GM21528 (cell line): Measurements from ENCODE around the gene LIN7B.
"Not testable (repeated sequence)": the region's sequence is repeated elsewhere in the genome, so short reads cannot be mapped to it uniquely, and the experiment has no call there.

Experiments
- ATAC-seq: cut with Tn5 transposase; IDR thresholded peaks from one replicate; pipeline ENCODE4 v1.9.1; 2021; ENCODE audit warnings: mild to moderate bottlenecking, moderate library complexity; ENCODE audit not compliant: unreplicated experiment, low FRiP score

Gene LIN7B, protein sequence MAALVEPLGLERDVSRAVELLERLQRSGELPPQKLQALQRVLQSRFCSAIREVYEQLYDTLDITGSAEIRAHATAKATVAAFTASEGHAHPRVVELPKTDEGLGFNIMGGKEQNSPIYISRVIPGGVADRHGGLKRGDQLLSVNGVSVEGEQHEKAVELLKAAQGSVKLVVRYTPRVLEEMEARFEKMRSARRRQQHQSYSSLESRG

DNA sequence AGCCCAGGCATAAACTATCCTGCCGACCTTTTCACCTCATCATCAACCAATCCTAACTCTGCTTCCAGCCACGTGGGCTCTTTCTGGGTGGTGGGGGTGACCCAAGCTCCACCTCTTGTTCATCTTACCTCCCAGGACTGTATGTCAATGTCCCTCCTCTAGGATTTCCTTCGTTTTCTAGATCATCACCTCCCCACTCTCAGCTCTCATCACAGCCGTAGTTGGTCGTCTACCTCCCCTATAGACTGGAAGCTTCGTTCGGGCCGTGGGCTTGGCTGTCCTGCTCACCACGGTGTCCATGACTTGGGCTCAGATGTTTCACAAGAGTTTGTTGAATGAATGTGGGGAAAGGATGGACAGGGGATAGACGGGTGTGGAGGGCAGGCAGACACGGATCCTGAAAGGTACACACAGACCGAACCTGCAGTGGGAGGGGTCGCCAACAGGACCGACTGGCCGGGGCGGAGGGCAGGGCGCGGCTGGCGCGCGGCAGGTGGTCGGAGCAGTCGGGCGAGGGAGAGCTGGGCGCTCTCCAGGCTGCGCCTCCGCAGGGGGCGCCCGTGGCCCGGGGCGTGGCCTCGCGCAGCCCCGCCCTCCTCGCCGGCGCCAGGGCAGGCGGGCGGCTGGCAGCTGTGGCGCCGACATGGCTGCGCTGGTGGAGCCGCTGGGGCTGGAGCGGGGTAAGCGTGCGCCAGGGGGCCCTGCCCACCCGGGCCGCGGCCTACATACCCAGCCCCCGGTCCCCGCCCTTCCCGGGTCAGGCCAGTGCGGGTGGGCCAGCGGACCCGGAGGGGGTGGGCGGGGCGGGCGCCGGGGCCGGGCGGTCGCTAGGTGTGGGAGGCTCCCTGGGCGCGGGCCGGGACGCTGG, at the start of gene LIN7B:
TSS of gene LIN7B (plus strand) at position 609 of the 868 bp plus-strand sequence. CDS start at position 644, 35 bp downstream.
- ATAC-seq: peak; percentile 32

- ATAC-seq: no peak
These were observed 49.2 kb upstream of the LIN7B start, which contains the start of gene NTF4 for GRCh38 chr19:49064768-49065611. Gene NTF4 (minus strand): TSS chr19:49064818. CDS start chr19:49061997, 2,821 bp downstream.

DNA sequence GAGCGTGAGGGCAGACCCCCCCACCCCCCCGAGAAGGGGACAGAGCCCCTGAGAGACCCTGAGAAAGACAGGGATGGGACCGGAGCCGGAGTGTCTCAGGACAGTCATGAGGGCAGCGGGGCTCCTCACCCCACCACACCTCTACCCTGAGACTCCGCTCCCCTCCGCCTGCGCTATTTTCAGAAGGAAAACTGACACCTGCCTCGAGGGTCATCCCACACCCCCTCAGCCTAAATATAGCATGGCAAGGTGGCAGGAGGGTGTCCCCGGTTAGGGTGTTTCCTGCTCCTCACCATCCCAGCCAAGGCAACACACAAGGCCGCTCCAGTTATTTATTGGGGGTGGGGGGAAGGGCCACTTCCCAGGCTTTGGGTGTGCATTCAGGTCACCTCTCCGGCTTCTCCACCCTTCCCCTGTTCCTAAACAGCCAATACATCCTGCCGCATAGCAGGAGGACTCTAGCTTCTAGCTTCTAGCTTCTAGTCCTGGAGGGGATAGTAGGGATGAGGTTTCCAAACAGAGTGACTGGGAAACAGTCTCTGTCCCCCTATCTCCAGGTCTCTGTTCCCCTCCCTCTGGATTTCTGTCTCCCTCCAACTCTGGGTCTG, 48.2 kb upstream of the LIN7B start:
- no peak for ATAC-seq

DNA sequence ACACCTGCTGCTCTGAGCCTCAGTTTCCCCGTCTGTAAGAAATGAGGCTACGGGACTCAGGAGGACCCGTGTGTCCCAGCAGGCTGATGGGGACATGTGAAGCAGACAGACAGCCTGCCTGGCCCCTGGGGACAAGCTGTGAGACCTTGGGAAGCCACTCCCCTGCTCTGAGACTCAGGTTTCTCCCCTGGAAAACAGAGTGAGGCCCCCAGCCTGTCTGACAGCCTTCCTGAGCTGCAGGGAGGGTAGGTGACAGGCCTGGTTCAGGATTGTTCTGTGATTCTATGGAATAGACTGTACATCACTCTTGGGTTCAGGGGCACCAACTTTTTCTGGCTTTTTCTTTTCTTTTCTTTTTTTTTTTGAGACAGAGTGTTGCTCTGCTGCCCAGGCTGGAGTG, 46.6 kb upstream of the LIN7B start:
- ATAC-seq: no peak

GRCh38 chr19:49069026-49069425, 45.1 kb upstream of the LIN7B start:
- ATAC-seq: no peak

GRCh38 chr19:49070416-49070815, 43.8 kb upstream of the LIN7B start:
- no peak for ATAC-seq

GRCh38 chr19:49071860-49072547, 42.2 kb upstream of the LIN7B start:
- ATAC-seq: no peak

DNA sequence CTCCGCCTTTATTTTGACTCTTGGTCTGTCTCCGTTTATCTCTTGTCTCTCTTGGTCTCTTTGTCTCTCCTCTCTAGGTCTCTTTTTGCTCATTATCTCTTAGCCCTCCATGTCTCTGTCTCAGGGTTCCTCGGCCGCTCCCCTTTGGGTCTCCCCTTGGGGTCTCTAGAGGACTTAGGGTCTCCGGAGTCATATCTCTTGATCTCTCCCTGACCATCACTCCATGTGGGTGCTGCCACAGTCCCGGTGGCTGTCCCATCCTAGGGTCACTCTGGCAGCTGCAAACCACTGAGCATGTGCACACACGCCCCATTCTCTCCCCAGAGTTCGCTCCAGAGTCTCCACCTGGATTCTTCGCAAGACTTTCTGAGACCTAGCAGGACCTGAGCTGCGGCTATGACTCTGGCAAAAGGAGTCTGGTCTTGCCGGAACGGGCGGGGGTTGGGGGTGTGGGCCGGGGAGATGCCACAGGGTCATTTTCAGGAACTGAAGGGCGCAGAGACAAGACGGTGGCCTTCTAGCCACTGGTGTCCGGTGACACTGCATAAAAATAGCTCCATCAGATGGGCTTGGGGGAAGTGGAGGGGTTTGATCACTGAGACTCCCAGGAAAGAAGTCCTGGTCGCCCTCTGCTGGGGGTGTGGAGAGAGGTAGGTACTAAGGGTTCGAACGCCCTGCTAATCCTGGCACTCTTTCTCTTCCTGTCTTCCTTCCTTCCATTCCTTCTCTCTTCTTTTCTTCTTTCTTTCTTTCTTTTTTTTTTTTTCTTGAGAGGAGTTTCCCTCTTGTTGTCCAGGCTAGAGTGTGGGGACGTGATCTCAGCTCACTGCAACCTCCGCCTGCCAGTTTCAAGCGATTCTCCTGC, 40.4 kb upstream of the LIN7B start:
- ATAC-seq: no peak

DNA sequence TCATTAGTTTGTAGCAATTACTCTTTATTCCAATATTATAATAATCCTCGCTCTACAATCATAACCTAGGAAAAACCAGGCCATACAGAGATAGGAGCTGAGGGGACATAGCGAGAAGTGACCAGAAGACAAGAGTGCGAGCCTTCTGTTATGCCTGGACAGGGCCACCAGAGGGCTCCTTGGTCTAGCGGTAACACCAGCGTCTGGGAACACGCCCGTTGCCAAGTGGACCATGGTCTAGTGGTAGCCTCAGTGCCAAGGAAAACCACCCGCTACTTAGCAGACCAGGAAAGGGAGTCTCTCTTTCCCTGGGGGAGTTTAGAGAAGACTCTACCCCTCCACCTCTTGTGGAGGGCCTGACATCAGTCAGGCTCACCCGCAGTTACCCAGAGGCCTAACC, 39.3 kb upstream of the LIN7B start:
- ATAC-seq: not testable (repeated sequence)

DNA sequence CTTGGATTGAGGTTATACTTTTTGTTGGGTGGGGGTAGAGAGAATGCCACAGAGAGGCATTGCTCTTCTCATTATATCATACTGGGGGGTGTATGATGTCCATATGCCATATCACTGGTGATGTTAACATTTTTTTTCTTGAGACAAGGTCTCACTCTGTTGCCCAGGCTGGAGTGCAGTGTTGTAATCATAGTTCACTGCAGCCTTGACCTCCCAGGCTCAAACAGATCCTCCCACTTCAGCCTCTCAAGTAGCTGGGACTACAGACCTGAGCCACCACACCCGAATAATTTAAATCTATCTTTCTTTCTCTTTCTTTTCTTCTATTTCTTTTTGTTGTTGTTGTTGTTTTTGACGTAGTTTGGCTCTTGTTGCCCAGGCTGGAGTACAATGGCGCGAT, 33.8 kb upstream of the LIN7B start:
- no peak for ATAC-seq

GRCh38 chr19:49081273-49081672, 32.9 kb upstream of the LIN7B start:
- ATAC-seq: no peak

- no peak for ATAC-seq
These were observed 29.8 kb upstream of the LIN7B start for GRCh38 chr19:49084206-49085019.

GRCh38 chr19:49085020-49085867, 28.9 kb upstream of the LIN7B start, which contains the start of gene SNRNP70:
Gene SNRNP70 (plus strand): TSS chr19:49085451. CDS start chr19:49086415, 964 bp downstream.
- peak; percentile 82 for ATAC-seq

DNA sequence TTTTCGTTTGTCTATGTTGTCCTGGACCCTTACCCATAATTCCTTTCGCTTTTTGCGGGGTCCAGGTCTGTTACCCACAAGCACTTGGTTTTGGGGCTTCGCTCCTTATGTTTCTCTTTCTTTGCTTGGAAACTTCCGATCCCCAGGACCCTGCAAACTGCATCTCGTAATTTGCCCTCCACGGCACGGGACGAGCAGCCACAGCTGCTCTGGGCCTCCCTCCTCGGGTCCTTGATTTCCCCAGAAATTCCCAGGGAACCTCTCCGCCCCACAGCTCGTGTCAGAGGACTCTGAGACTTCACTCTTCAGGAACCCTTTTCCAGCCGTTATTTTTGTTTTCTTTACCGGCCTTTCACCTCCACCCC, 28.3 kb upstream of the LIN7B start:
- no peak for ATAC-seq

DNA sequence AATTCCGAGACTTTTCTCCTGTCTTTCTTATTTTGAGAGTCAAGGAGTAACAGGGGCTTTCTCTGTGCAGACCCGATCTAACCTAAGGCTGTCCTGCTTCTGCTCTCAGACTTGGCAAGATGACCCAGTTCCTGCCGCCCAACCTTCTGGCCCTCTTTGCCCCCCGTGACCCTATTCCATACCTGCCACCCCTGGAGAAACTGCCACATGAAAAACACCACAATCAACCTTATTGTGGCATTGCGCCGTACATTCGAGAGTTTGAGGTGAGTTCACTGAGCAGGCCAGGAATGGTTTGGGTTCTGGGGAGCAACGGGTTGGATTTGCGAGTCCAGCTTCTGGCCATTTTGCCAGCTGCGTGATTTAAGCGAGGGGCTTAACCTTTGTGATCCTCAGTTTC, 27.9 kb upstream of the LIN7B start:
- ATAC-seq: no peak

DNA sequence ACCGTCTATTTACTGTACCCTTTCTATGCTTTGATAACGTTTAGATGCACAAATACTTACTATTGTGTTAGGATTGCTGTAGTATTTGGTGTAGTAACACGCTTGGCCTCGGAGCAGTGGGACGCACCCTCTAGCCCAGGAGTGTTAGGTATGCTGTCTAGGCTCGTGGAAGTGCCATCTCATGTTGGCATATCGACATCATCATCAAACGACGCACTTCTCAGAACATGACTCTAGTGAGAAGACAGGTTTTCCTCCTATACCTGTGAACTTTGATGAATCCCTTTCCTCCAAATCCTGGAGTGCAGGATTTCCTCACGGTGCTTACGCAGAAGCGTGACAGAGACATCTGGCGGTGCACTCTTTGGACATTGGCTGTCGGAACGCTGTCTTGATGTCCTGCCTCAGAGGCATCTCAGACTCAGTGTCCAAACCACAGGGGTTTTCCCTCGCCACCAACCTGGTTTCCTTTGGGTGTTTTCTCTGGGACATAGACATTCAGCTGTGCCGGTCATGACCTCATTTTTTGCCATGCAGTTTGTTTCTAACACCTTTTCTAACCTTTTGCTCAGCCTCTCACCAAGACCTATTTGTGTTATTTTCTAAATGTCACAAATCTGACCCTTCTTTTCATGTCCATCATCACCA, 22.7 kb upstream of the LIN7B start:
- ATAC-seq: no peak

DNA sequence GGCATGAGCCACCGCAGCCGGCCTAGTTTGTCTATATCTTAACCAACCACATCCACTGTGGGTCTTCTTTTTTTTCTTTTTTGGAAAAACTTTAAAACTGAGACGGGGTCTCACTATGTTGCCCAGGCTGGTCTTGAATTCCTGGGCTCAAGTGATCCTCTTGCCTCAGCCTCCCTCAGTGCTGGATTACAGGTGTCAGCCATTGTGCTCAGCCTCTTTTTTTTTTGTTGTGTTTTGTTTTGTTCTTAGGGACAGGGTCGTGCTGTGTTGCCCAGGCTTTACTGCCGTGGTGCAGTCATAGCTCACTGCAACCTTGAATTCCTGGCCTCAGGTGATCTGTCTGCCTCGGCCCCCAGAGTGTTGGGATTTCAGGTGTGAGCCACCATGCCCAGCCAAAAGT, 21.5 kb upstream of the LIN7B start:
- no peak for ATAC-seq
